ENCODE data around the gene FAM120A.

Gene FAM120A

GRCh38 chr9:93536167-93536566 lies 84.7 kb downstream of the FAM120A start:
- no peak for DNase-seq (ENCODE audit: low read depth)
- H3K4me3 ChIP-seq (ENCODE audit: low read length) = no peak overlapping the region
- TF ChIP-seq CTCF (conservative IDR thresholded peaks at IDR 0.05; ENCODE audit: low read length) = no peak

- DNase-seq (ENCODE audit: low read depth) = no peak
- no peak overlapping the region for H3K4me3 ChIP-seq (ENCODE audit: low read length)
- no peak for TF ChIP-seq CTCF (conservative IDR thresholded peaks at IDR 0.05; ENCODE audit: low read length)
Observed at GRCh38 chr9:93536874-93537273, 85.4 kb downstream of the FAM120A start.

GRCh38 chr9:93540305-93540704 lies 88.8 kb downstream of the FAM120A start:
- DNase-seq (ENCODE audit: low read depth) = no peak
- no peak for TF ChIP-seq CTCF (conservative IDR thresholded peaks at IDR 0.05; ENCODE audit: low read length)
- H3K4me3 ChIP-seq (ENCODE audit: low read length) = no peak overlapping the region

- no peak for TF ChIP-seq CTCF (conservative IDR thresholded peaks at IDR 0.05; ENCODE audit: low read length)
- H3K4me3 ChIP-seq (ENCODE audit: low read length) = no peak overlapping the region
Observed at GRCh38 chr9:93541005-93541404, 89.5 kb downstream of the FAM120A start.

GRCh38 chr9:93541581-93542349 lies 90.3 kb downstream of the FAM120A start:
- DNase-seq (ENCODE audit: low read depth) = no peak
- no peak for TF ChIP-seq CTCF (conservative IDR thresholded peaks at IDR 0.05; ENCODE audit: low read length)
- no peak overlapping the region for H3K4me3 ChIP-seq (ENCODE audit: low read length)

More at GRCh38 chr9:93541005-93541404, 89.5 kb downstream of the FAM120A start:
- no peak for DNase-seq (ENCODE audit: low read depth)

- no peak for TF ChIP-seq CTCF (conservative IDR thresholded peaks at IDR 0.05; ENCODE audit: low read length)
- no peak for DNase-seq (ENCODE audit: low read depth)
- no peak overlapping the region for H3K4me3 ChIP-seq (ENCODE audit: low read length)
Observed at GRCh38 chr9:93543117-93543516, 91.6 kb downstream of the FAM120A start.

- no peak for DNase-seq (ENCODE audit: low read depth)
- H3K4me3 ChIP-seq (ENCODE audit: low read length) = no peak overlapping the region
- no peak for TF ChIP-seq CTCF (conservative IDR thresholded peaks at IDR 0.05; ENCODE audit: low read length)
Observed at GRCh38 chr9:93546356-93546755, 94.9 kb downstream of the FAM120A start.
